ENCODE data around the gene TRAF4. TPM values are rescaled to one million over a fixed set of nuclear protein-coding genes. Genes with fewer than 3 reads are reported as not detected.
A peak's percentile ranks its signal among the peaks of the same experiment; 100 is the strongest.

Gene TRAF4
- total RNA-seq, 1 donor from 2014 or later: 73.3 TPM

- DNase-seq (ENCODE audit: low spot score): no peak
- peak overlapping the region; percentile 85 for H3K4me3 Mint-ChIP-seq (ENCODE audit: unreplicated experiment)
- no peaks in the 10 kb centered on the region for H3K9me3 Mint-ChIP-seq (ENCODE audit: low read depth)
- peak; percentile 97 for TF ChIP-seq CTCF (IDR thresholded peaks at IDR 0.05)
- no peaks in the 10 kb centered on the region for H3K27me3 Mint-ChIP-seq (ENCODE audit: low read depth)
- peaks cover 56% of the 10 kb centered on the region for H3K4me1 Mint-ChIP-seq (ENCODE audit: low read depth)
- H3K27ac Mint-ChIP-seq (ENCODE audit: unreplicated experiment): peak overlapping the region; percentile 97
- peaks cover 18% of the 10 kb centered on the region for H3K36me3 Mint-ChIP-seq (ENCODE audit: low read depth)
These were observed 17.0 kb upstream of the TRAF4 start for GRCh38 chr17:28726627-28727491.

GRCh38 chr17:28728364-28729200 is 15.2 kb upstream of the TRAF4 start, which contains the start of gene NEK8:
Gene NEK8, plus strand, starts transcription at chr17:28728788. Its CDS starts 26 bp downstream, at chr17:28728814.
- Mint-ChIP-seq H3K4me3 (ENCODE audit: unreplicated experiment) (peak within 1 kb of the TSS; percentile 85), H3K27me3 (ENCODE audit: low read depth) (no peaks in the 10 kb centered on the region), H3K27ac (ENCODE audit: unreplicated experiment) (peak within 1 kb of the TSS; percentile 97), H3K4me1 (ENCODE audit: low read depth) (peaks cover 45% of the 10 kb centered on the region), H3K9me3 (ENCODE audit: low read depth) (no peaks in the 10 kb centered on the region), H3K36me3 (ENCODE audit: low read depth) (peaks cover 6% of the 10 kb centered on the region)
- TF ChIP-seq CTCF (IDR thresholded peaks at IDR 0.05): no peak
- peak; percentile 97 for DNase-seq (ENCODE audit: low spot score)

GRCh38 chr17:28729950-28730330 is 13.9 kb upstream of the TRAF4 start:
- Mint-ChIP-seq H3K27me3 (ENCODE audit: low read depth) (no peaks in the 10 kb centered on the region), H3K9me3 (ENCODE audit: low read depth) (no peaks in the 10 kb centered on the region), H3K27ac (ENCODE audit: unreplicated experiment) (peak overlapping the region; percentile 97), H3K4me3 (ENCODE audit: unreplicated experiment) (no peak overlapping the region), H3K4me1 (ENCODE audit: low read depth) (peaks cover 31% of the 10 kb centered on the region), H3K36me3 (ENCODE audit: low read depth) (no peaks in the 10 kb centered on the region)
- no peak for TF ChIP-seq CTCF (IDR thresholded peaks at IDR 0.05)
- DNase-seq (ENCODE audit: low spot score): no peak

- H3K4me1 Mint-ChIP-seq (ENCODE audit: low read depth): peaks cover 5% of the 10 kb centered on the region
- DNase-seq (ENCODE audit: low spot score): no peak
- no peaks in the 10 kb centered on the region for H3K27me3 Mint-ChIP-seq (ENCODE audit: low read depth)
- TF ChIP-seq CTCF (IDR thresholded peaks at IDR 0.05): no peak
- no peaks in the 10 kb centered on the region for H3K9me3 Mint-ChIP-seq (ENCODE audit: low read depth)
- no peak overlapping the region for H3K27ac Mint-ChIP-seq (ENCODE audit: unreplicated experiment)
- no peak overlapping the region for H3K4me3 Mint-ChIP-seq (ENCODE audit: unreplicated experiment)
- no peaks in the 10 kb centered on the region for H3K36me3 Mint-ChIP-seq (ENCODE audit: low read depth)
These were observed 10.5 kb upstream of the TRAF4 start for GRCh38 chr17:28733346-28733745.

- no peaks in the 10 kb centered on the region for H3K9me3 Mint-ChIP-seq (ENCODE audit: low read depth)
- peak; percentile 53 for DNase-seq (ENCODE audit: low spot score)
- no peak overlapping the region for H3K4me3 Mint-ChIP-seq (ENCODE audit: unreplicated experiment)
- no peak overlapping the region for H3K27ac Mint-ChIP-seq (ENCODE audit: unreplicated experiment)
- no peak for TF ChIP-seq CTCF (IDR thresholded peaks at IDR 0.05)
- no peaks in the 10 kb centered on the region for H3K4me1 Mint-ChIP-seq (ENCODE audit: low read depth)
- no peaks in the 10 kb centered on the region for H3K27me3 Mint-ChIP-seq (ENCODE audit: low read depth)
- H3K36me3 Mint-ChIP-seq (ENCODE audit: low read depth): no peaks in the 10 kb centered on the region
These were observed 9.0 kb upstream of the TRAF4 start for GRCh38 chr17:28734712-28735241.
